Stimulated activated CD8-positive, alpha-beta memory T cell treated with anti-CD3 and anti-CD28 coated beads, Interleukin-2, amount 100 ng/mL, for 1 hour (primary cell): ENCODE measurements around the gene GAB4.

Experiments
- DNase-seq, 2 donors: peaks; one replicate each; pipeline ENCODE4 v3.0.0-alpha.2; 2020; ENCODE audit warnings: low read depth in 2 of 2

The GAB4 gene

DNA sequence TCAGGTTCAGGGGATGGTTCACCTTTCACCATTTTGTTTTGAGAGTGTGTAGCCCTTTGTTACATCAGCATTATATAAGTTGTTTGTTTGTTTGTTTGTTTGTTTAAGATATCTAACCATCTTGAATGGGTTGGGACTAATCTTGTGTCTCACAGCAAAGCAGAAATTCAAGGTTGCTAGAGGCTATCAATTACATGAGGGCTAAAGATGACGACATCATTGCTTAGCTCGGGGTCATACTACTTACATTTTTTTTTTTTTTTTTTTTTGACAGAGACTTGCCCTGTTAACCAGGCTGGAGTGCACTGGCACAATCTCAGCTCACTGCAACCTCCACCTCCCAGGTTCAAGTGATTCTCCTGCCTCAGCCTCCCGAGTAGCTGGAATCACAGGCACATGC is 95.7 kb downstream of the GAB4 start:
- DNase-seq = no peak
